ENCODE data around the gene SFXN3. TPM values are rescaled to one million over a fixed set of nuclear protein-coding genes. Genes with fewer than 3 reads are reported as not detected.

Gene SFXN3
- total and polyA plus RNA-seq, 2 of the 8 experiments (the other 6 are each of a cell fraction or from before 2014, with no cell fraction given) = 2.6 to 2.8 TPM

- TF ChIP-seq NANOG (IDR thresholded peaks at IDR 0.05; ENCODE audit: insufficient read depth, low read depth, low read length, poor library complexity, severe bottlenecking) (no peak), MAFK (IDR thresholded peaks at IDR 0.05; ENCODE audit: low read depth, low read length) (no peak), JUN (IDR thresholded peaks at IDR 0.05; ENCODE audit: low read depth, low read length) (no peak), RFX5 (IDR thresholded peaks at IDR 0.05; ENCODE audit: borderline replicate concordance, low read depth, low read length) (no peak), SAP30 (IDR thresholded peaks at IDR 0.05; ENCODE audit: insufficient read depth, insufficient replicate concordance, low read length) (no peak), BCL11A (IDR thresholded peaks at IDR 0.05; ENCODE audit: low read depth in 2 of 2, low read length in 2 of 2) (no peak), CBX5 (IDR thresholded peaks at IDR 0.05; ENCODE audit: low read depth, low read length) (no peak), EP300 (IDR thresholded peaks at IDR 0.05; ENCODE audit: borderline replicate concordance in 1 of 2, low read depth in 2 of 2, low read length in 2 of 2) (no peak), GTF2F1 (IDR thresholded peaks at IDR 0.05; ENCODE audit: borderline replicate concordance, low read depth, low read length) (no peak), CTBP2 (IDR thresholded peaks at IDR 0.05; ENCODE audit: borderline replicate concordance, insufficient read depth, insufficient read length, low read length) (peak; percentile 66), TBP (IDR thresholded peaks at IDR 0.05; ENCODE audit: low read depth, low read length) (no peak), ASH2L (IDR thresholded peaks at IDR 0.05; ENCODE audit: low read length) (peak; percentile 48), CEBPB (IDR thresholded peaks at IDR 0.05; ENCODE audit: low read depth, low read length) (no peak), SIN3A (conservative IDR thresholded peaks at IDR 0.05 in 1 of 2, IDR thresholded peaks at IDR 0.05 in 1 of 2; ENCODE audit: low read depth in 1 of 2, low read length in 2 of 2) (peak; percentile 65 to 69; a peak in 1 of 4 replicates), TCF12 (IDR thresholded peaks at IDR 0.05; ENCODE audit: low read depth, low read length) (no peak), BACH1 (IDR thresholded peaks at IDR 0.05; ENCODE audit: low read length) (no peak), ATF2 (IDR thresholded peaks at IDR 0.05; ENCODE audit: low read length) (no peak), KDM5A (IDR thresholded peaks at IDR 0.05; ENCODE audit: low read length) (no peak)
- TF ChIP-seq, protein P1, sequence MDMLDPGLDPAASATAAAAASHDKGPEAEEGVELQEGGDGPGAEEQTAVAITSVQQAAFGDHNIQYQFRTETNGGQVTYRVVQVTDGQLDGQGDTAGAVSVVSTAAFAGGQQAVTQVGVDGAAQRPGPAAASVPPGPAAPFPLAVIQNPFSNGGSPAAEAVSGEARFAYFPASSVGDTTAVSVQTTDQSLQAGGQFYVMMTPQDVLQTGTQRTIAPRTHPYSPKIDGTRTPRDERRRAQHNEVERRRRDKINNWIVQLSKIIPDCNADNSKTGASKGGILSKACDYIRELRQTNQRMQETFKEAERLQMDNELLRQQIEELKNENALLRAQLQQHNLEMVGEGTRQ (IDR thresholded peaks at IDR 0.05; ENCODE audit: low read length) = no peak
- TF ChIP-seq, protein P2, sequence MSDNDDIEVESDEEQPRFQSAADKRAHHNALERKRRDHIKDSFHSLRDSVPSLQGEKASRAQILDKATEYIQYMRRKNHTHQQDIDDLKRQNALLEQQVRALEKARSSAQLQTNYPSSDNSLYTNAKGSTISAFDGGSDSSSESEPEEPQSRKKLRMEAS (IDR thresholded peaks at IDR 0.05) = 0 out of 2 replicates have a peak, but pooled peaks have one; percentile 30
Observed at GRCh38 chr10:101067356-101068083, 36.5 kb downstream of the SFXN3 start (continued).

Data from H1 (cell line).